Ecto neural progenitor cell (in vitro differentiated cells): Measurements from ENCODE around the gene SPTBN1.

ENCODE experiments used
- DNase-seq: peaks from one replicate; pipeline ENCODE4 v3.0.0-alpha.2; 2018; ENCODE audit warnings: low spot score

The SPTBN1 gene

DNA sequence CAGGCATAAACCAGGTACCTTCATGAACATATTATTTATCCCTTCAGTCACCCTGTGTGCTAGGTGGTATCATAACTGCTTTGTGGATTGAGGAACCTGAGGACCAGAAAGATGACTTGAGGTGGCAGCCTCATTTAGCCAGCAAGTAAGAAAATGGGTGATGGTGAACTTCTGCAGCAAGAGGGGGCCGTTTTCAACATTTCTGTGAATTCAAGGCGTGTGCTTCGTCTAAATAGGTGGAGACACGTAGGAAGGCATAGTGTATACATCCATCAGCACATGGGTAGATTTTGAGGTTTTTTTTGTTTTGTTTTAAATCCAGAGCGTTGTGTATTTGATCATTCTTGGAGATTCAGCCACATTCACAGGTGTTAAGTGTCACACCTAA lies 118.7 kb downstream of the SPTBN1 start:
- DNase-seq, result no peak

DNA sequence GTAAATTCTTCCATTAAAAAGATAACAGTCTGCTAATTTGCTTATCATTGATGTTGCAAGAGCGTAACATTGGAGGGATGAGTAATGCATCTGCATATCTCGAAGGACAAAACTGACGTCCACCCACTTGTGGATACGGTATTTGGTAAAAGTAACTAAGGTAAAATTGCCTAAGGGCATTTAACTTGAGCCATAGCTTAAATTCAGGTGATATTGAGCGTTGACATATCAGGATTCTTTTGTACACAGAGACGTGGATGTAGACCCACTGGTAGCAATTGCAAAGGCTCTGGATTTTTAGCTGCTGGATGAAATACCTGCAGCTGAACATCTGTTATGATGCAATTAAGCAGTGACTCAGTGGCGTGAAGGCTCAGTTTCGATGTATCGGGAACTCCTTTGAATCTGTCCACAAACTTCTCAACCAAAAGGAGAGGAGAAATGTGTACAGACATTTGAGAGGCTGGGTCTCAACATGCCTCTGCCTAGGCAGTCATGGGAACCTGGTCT lies 119.3 kb downstream of the SPTBN1 start:
- no peak for DNase-seq

DNA sequence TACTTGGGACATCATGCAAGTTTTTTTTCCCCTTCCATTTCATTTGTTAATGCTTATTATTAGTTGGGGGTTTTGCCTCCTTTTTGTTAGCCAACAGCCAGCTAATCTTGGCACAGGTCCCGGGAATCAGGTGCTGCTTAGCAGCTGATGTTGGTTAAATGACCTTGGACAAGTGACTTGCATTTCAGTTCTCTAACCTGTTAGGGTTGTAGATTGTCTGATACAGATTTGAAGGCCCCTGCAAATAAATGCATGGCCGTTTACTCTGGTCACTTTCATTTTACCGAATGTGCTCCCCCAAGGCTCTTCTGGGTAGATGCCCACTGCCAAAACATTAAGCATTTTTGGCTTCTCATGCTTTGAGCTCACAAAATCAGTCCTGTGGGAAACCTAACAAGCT lies 120.9 kb downstream of the SPTBN1 start:
- no peak for DNase-seq

DNA sequence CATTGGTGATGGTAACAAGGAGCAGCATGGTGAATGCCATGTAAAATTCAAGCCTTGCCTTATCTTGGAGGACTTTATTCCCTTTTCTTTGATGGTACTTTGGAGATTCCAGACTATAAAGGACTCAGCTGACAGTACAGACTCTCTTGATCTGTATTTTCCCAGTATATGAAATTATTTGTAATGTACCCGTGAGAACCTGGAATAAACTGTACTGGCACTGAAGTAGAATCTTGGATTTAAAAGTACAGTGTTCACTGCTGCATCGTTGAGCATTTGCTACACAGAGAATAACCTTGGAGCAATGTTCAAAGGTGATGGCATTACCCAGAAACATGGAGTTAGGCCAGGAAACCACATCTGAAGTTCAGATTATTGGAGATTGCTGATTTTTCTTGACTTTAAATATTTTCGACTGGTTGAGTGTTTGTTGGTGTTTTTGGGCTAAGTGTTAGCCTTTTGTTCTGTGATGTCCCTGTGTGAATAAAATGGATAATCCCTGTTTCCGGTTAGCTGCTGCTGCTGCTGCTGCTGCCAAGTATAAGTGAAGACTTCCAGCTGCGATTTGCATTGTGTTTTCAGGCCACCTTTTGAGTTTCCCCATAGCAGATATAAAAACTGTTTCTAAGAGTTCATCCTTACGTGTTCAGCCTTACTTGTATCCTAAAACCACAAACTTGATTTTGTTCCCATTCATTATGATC lies 122.0 kb downstream of the SPTBN1 start:
- no peak for DNase-seq

DNA sequence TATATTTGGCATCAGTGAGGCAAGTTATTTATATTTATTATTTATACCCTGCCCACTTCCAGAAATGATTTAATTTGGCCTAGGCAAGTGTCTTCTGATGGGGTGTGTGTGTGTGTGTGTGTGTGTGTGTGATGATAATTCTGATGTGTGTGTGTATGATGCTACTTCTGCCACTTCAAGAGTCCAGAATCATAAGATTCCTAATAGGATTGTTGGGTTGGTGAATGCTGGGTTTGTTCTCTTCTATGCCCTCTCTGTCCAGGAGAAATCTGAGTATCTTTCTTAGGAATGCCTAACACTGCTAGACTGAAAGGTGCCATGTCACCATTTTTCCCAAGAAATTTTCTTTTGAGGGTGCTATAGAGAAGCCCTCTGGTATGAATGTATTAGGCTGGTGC lies 122.5 kb downstream of the SPTBN1 start:
- no peak for DNase-seq

DNA sequence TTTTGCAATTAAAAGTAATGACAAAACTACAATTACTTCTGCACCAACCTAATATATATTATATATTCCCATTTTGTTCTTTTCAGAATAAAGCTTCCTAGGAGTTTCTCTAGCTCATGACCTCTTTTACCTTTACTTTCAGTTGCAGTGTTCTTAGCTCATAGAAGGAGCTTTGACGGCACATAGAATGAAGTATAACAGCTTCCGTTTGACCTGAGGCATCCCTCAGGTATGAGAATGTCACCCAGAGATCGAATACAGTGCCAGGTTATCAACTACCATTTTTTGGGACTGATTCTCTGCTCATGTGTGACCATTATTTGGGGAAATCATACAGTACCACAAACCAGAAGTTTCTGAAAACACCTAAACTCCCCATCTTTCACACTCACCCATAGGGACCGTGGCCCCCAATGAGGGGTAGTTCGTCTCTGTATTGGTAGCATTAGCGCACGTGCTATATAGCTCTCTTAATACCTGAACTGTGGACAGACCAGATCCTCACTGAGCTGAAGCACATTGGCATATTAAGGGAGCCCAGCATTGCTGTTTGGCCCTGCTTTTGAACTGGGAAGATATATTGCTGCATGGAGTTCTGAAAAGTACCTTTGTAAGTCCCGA lies 123.0 kb downstream of the SPTBN1 start:
- no peak for DNase-seq

DNA sequence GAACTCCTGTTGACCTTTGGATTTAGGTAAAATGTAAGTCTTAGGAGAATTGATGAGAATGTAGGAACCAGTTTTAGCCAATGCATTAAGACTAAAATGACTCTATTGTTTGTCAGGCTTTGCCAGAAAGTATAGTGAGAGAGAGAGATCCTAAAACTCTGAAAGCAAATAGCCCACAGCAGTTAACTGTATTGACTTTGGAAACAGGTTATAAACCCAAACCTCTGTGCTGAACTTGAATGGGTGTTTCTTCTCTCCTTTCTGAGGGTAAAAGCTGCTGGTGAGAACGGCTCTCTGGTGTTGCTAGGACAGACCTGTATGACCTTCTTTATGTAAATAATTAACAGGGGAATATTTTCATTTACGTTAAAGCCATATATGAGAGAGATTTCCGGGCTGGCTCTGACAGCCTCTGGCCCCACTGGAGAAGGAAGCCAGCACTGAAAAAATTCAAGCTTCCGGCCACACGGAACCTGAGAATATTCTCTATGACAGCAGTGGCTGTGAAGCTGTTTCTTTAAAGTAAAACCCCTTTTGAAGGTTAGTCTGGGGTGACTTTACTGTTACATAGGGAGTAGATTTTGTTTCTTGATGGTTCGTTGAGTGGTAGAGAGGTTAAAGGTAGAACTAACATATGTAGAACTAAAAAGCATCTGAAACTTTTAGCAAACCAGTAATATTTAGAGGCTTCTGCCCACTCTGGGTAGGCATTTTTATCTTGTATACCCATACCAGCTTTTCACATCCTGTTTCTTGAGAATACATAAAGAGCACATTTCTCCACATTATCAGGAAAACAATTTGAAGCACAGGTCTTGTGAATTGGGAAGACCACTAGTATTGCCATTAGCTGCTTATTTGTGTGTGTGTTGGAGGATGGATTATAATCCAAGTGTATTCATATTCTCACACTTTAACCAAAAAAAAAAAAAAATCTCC lies 123.8 kb downstream of the SPTBN1 start:
- DNase-seq, result no peak

DNA sequence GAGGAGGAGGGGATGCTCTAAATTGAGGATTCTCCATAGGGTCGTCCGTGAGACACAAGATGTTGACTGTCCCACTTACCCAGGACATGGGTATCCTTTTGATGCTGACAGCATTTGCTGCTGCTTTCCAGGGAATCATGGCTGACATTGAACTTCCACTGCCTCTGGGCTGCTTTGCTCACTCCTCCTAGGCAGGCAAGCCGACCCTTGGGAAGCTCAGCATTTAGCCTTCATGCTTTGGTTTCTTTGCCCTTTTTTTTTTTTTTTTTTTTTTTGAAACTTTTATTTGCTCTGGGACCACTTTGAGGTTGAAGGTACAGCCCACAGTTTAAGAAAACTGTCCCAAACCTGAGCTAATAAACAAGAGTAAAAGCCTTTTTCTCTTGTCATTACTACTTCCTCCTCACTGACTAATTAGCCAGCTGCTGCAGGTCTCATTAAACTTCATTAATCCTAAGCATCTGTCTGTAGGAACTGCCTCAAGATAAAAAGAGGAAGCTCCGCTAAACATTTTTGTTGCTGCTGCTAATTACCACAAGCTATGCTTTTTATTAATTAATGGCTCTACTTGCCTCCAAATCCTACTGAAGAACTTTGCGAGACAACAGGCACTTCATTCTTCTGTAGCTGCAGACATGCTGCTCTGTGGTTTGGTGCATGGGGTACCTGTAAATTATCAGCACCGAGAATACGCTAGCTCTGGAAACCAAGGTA lies 125.4 kb downstream of the SPTBN1 start:
- no peak for DNase-seq

DNA sequence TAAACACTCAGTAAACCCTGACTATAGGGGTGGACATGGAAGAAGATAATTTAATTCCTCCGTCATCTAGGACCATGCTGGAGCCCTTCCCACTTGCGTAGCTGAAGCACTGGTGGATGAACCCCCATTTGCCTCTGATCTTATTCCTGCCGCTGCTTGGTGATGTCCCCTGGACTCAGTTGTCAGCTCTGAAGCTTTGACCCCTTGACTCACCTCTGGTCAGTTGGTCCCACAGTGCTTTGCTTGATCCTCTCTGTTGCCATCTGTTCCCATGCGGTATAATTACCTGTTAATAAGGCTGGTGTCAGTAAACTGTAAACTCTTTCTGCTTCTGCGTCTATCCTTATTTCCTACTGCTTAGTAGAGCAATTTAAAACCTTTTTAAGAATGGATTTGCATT lies 126.9 kb downstream of the SPTBN1 start:
- DNase-seq, result no peak

DNA sequence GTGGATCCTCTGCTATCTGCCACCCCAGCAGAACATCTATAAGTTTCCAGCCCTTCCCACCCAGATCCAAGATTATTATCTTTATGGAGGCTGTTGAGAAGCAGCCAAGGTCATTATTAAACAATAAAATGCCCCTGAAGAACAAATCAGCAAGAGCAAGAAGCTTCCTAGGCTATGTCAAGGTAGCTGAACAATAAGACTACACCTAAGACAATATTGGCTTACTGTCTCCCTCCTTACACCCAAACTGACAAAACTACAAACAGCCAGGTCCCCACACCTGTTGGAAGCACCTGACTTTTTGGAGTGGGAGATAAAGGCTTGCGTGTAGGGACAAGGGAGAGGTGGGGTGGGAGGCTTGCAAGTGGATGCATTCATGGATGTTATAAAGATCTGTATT lies 128.5 kb downstream of the SPTBN1 start:
- DNase-seq, result no peak

DNA sequence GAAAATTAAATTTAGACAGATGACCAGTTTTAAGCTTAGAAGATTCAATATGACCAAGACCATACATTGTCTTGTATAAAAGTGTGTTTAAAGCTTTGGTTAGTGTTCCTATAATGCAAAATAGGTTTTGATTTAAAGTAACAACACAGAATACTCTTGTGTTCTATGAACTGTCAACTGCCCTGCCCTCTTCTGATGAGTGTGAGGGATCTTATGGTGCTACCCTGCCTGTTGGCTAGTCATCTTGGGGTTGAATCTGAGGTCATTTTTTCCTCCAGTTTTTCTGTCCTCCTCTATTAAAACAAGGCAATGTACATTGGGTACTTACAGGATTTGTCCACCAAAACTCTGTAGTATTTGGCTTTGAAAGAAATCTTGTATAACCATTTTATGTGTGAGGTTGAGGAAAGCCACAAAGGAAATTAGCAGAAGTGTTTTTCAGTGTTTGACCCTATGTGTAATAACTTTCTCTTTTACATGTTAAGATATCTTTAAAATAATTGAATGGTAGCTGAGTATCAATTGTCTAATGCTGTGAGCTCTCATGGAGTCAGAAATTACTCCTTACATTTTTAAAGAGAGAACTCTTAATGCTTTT lies 129.1 kb downstream of the SPTBN1 start:
- no peak for DNase-seq

DNA sequence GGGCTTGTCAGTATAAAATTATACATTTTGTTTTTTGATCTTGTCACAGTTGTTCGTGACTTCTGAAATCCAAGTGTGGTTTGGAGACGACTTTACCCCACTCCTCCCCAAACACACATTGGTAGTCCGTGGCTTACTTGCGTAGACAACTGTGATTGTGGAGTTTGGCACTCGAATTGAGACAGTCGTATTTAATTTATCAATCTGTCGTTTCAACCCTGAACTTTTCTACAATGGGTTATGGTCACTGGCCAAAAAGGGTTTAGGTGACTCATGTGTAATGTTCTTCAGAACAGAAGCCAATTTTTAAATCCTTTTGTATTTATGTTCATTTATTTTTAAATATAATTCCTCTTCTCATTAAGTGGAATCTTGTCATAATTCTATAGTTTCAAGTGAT lies 129.9 kb downstream of the SPTBN1 start:
- no peak for DNase-seq

DNA sequence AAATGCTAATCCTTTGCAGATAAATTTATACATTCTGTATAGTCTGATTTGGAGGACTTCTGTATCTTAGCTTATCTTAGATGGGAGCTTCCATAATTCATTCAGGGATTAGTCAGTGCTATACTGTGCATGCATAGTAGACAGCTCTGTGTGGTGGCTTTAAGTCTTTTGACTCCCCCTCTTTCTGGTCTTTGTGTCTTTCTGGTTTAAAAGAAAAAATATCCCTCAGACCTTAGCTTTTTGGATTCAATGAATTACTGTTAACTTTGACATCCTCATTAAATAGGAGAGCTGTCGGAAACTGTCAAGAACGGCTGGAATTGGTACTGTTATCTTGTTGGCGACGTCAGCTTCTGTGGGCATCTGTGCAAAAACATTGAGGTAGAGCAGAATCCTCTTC lies 130.4 kb downstream of the SPTBN1 start:
- no peak for DNase-seq

DNA sequence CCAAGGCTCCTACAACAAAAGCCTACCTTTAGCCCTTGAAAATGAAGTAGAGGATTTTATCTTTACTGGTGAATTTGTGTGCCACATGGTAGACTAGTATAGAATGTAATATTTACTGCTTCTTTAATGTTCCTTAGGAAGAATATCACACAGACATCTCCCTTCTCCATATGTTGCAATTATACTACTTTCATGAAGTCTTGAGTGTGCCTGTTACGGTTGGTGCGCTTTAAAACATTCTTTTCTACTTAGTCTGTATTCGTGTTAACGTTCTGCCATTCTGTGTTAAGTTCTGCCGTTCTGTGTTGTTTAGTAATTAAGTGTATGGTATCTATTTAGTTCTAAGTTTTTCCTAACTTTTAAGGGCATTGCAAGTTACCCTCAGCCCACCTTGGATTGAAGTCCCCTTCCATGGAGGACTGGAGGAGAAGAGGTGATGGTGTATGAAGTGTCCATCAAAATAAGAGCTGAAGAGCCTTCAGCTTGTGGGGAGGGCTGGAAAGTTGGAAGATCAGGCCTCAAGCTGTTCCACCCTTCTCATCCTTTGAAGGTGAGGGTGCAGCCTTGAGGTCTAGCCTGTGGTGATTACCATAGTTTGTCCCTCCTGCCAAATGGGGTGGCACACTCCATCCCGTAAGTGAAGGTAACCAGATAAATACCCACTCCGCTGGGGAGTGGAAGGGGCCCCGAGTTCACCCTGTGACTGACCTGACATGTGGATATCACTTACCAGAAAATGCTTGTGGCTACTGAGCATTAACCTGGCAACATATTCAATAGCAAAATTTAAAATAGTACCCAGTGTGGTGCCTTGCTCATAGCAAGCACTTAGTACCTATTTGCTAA lies 131.3 kb downstream of the SPTBN1 start:
- DNase-seq, result no peak

DNA sequence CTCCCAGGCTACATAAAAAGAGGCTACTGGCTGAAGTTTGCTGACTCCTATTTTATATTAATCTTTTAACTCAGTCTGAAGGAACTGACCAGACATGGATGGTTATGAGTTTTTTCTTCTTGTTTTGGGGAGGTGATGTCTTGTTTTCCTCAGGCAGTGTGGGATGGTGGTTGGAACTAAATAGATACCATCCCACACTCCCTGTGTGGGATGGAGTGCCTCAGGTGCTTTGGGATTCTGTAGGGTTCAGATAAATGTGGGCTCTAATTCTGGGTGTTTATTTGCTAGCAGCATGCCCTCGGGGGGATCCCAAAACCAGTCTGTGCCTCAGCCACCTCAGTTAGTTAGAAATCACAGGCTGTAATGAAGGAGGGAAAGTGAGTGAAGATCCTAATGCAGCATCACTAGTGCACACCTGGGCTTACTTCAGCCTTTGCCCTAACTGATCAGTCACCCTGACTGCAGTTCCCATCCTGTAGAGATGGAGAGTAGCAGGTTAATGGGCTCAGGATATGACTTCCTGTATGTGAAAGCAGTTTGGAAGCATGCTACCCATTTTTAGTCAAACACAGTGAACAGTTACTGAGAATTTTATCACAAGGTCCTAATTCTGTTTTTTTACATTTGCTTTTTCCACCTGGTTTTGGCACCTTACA lies 132.2 kb downstream of the SPTBN1 start:
- DNase-seq, result no peak

DNA sequence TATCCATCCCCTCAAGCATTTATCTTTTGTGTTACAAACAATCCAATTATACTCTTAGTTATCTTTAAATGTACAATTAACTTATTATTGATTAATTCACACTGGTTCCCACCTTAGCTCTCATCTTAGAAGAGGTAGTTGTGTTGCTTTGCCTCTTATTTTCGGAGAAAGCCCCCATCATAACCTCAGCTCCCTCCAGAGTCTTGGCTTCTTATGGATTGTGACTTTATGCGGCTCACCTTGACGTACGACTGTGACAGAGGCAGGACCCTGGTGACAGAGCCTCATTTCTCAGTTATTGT lies 132.9 kb downstream of the SPTBN1 start:
- no peak for DNase-seq

DNA sequence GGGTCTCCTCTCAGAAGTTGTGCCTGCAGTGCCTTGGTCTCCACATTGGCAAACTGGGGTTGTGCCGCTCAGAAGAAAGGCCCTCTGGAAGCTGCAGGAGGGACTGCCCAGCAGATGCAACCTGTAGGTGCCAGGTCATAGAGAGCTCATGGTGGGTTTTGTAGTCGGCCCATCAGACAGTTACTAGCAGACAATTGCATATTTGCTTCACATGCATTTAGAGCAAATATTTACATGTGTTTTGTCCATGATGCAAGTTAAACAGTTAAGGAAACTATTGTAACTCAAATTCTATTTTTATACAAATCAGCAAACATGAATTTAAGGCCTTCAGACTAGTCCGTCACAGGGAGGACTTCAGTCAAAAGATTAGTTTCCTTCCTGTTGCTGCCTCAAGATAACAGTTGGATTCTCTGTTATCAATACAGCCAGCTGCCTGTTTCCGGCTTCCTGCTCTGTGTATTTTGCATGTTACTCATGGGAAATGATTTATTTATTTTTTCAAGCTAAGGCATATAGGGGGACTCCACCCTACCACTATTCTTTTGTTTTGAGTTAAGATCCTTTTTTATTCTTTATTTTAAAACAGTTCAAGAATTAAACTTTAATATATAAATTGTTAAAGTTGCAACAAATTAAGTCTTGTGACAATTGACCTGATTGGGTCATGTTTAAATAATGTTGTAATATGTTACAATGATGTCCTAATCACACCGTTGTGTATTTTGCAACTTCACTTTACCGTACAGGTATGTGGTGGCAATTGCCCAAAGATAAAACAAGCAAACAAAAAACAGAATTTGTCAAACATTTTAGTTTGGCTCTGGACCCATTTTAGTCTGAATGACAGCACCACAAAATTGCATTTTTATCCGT lies 133.5 kb downstream of the SPTBN1 start:
- no peak for DNase-seq

DNA sequence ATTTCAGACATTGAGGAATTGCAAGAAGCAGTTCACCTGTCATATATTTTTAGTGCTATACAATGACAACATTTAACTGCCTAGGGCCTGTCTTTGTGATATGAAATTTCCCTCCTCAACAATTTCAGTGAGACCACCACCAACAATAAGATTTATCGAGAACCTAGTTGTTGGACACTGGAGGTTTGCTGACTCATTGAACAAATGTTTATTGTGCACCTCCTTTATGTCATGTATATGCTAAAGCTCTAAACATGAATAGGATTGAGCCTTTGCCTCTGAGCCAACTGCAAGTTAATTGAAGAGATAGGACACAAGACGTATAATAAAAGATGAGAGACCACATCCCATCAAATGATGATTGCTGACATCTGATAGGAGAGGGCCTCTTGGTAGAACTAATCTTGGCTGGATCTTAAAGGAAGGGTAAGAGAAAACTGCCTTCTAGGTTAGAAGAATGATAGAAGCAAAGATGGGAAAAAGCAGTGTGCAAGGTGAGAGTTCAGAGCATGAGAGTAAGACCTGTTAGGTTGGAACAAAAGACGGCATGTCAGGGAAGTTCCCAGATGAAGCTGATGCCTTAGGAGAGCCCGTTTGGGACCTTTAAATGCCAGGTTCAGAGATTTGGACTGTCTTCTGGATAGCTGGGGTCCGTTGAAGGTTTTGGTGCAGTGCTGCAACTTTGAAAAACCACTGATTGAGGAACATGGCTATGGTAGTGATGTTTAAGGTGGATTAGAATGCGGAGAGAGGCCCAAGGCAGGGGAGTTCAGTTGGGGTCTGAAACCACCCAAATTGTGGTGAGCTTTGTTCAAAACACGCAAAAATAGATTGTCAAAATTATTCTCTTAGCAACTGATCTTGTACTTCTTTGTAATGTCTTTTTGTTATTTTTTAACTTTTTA lies 134.3 kb downstream of the SPTBN1 start:
- no peak for DNase-seq
